ENCODE data around the gene ZBTB8B.
"Not testable (repeated sequence)": the region's sequence is repeated elsewhere in the genome, so short reads cannot be mapped to it uniquely, and the experiment has no call there.

DNA sequence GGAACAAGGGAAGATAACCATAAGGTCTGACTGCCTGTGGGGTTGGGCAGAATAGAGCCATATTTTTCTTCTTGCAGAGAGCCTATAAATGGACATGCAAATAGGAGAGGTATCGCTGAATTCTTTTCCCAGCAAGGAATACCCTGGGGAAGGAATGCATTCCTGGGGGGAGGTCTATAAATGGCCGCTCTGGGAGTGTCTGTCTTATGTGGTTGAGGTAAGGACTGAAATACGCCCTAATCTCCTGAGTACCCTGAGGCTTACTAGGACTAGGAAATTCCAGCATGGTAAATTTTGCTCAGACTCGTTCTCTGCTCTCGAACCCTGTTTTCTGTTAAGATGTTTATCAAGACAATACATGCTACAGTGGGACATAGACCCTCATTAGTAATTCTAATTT is 6.1 kb upstream of the ZBTB8B start:
- TF ChIP-seq, protein P1, sequence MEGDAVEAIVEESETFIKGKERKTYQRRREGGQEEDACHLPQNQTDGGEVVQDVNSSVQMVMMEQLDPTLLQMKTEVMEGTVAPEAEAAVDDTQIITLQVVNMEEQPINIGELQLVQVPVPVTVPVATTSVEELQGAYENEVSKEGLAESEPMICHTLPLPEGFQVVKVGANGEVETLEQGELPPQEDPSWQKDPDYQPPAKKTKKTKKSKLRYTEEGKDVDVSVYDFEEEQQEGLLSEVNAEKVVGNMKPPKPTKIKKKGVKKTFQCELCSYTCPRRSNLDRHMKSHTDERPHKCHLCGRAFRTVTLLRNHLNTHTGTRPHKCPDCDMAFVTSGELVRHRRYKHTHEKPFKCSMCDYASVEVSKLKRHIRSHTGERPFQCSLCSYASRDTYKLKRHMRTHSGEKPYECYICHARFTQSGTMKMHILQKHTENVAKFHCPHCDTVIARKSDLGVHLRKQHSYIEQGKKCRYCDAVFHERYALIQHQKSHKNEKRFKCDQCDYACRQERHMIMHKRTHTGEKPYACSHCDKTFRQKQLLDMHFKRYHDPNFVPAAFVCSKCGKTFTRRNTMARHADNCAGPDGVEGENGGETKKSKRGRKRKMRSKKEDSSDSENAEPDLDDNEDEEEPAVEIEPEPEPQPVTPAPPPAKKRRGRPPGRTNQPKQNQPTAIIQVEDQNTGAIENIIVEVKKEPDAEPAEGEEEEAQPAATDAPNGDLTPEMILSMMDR (IDR thresholded peaks at IDR 0.05) = not testable (repeated sequence)
- not testable (repeated sequence) for TF ChIP-seq POLR2A (IDR thresholded peaks at IDR 0.05)
